HL-60/S4 treated with phorbol 12-myristate 13-acetate at 8.2 ng/mL for 4 days and 3 days (cell line): ENCODE measurements around the gene FOXJ3.
"Not testable (repeated sequence)": the region's sequence is repeated elsewhere in the genome, so short reads cannot be mapped to it uniquely, and the experiment has no call there.

Experiments
- in situ Hi-C: fragments of 300-500 bp; cut with MboI; formaldehyde crosslinking; loops from 2 replicates; pipeline ENCODE4 v1.15.0; 2022; ENCODE audit warnings: low sequenced_read_pairs

Gene FOXJ3

GRCh38 chr1:42259059-42259738 is 75.8 kb downstream of the FOXJ3 start:
- in situ Hi-C loops, result no loop called here

GRCh38 chr1:42258218-42258617 is 76.8 kb downstream of the FOXJ3 start:
- in situ Hi-C loops, result no loop called here

GRCh38 chr1:42251042-42251441 is 84.0 kb downstream of the FOXJ3 start:
- in situ Hi-C loops, result no loop called here

GRCh38 chr1:42250164-42250563 is 84.9 kb downstream of the FOXJ3 start:
- in situ Hi-C loops, result no loop called here

GRCh38 chr1:42240966-42241755 is 93.9 kb downstream of the FOXJ3 start:
- in situ Hi-C loops, result no loop called here

- in situ Hi-C loops, result no loop called here
These were observed 95.5 kb downstream of the FOXJ3 start for GRCh38 chr1:42239555-42239954.

- in situ Hi-C loops, result no loop called here
These were observed 96.0 kb downstream of the FOXJ3 start for GRCh38 chr1:42239041-42239440.

GRCh38 chr1:42231253-42231652 is 103.8 kb downstream of the FOXJ3 start:
- in situ Hi-C loops, result no loop called here

GRCh38 chr1:42228938-42229337 is 106.1 kb downstream of the FOXJ3 start:
- in situ Hi-C loops, result no loop called here

GRCh38 chr1:42223036-42223435 is 112.0 kb downstream of the FOXJ3 start:
- in situ Hi-C loops, result no loop called here

- in situ Hi-C loops, result no loop called here
These were observed 113.0 kb downstream of the FOXJ3 start for GRCh38 chr1:42221952-42222606.

GRCh38 chr1:42221456-42221855 is 113.6 kb downstream of the FOXJ3 start:
- in situ Hi-C loops, result no loop called here

GRCh38 chr1:42219627-42220026 is 115.4 kb downstream of the FOXJ3 start:
- in situ Hi-C loops, result no loop called here

GRCh38 chr1:42214447-42214871 is 120.6 kb downstream of the FOXJ3 start:
- in situ Hi-C loops, result no loop called here

GRCh38 chr1:42211224-42211623 is 123.8 kb downstream of the FOXJ3 start:
- in situ Hi-C loops, result no loop called here

GRCh38 chr1:42210421-42211133 is 124.5 kb downstream of the FOXJ3 start:
- in situ Hi-C loops, result no loop called here

GRCh38 chr1:42209526-42210251 is 125.3 kb downstream of the FOXJ3 start:
- in situ Hi-C loops, result no loop called here

GRCh38 chr1:42206930-42207329 is 128.1 kb downstream of the FOXJ3 start:
- in situ Hi-C loops, result not testable (repeated sequence)

- in situ Hi-C loops, result no loop called here
These were observed 128.9 kb downstream of the FOXJ3 start for GRCh38 chr1:42206164-42206563.

GRCh38 chr1:42201986-42202385 is 133.0 kb downstream of the FOXJ3 start:
- in situ Hi-C loops, result no loop called here

- in situ Hi-C loops, result no loop called here
These were observed 136.8 kb downstream of the FOXJ3 start for GRCh38 chr1:42198251-42198650.
